Stimulated activated naive CD8-positive, alpha-beta T cell treated with anti-CD3 and anti-CD28 coated beads, Interleukin-15, Interleukin-2, amounts not matched to agents 100 ng/mL and 50 ng/mL, for 24 hours (primary cell): ENCODE results near the gene TYW3.
"Not testable (repeated sequence)": the region's sequence is repeated elsewhere in the genome, so short reads cannot be mapped to it uniquely, and the experiment has no call there.

ENCODE experiments used
- H3K27ac Mint-ChIP-seq: one replicate; pipeline ENCODE4 v1.8.0; 2021; ENCODE audit warnings: mild to moderate bottlenecking, mixed read lengths
- H3K27me3 Mint-ChIP-seq: one replicate; pipeline ENCODE4 v1.8.0; 2021; ENCODE audit warnings: mixed read lengths
- H3K36me3 Mint-ChIP-seq: one replicate; pipeline ENCODE4 v1.8.0; 2021; ENCODE audit warnings: low read depth, mixed read lengths
- H3K4me1 Mint-ChIP-seq: one replicate; pipeline ENCODE4 v1.8.0; 2021; ENCODE audit warnings: low read depth, mixed read lengths
- H3K4me3 Mint-ChIP-seq: one replicate; pipeline ENCODE4 v1.8.0; 2021; ENCODE audit warnings: mild to moderate bottlenecking, mixed read lengths
- H3K9me3 Mint-ChIP-seq: one replicate; pipeline ENCODE4 v1.8.0; 2021; ENCODE audit warnings: mixed read lengths

Gene TYW3

DNA sequence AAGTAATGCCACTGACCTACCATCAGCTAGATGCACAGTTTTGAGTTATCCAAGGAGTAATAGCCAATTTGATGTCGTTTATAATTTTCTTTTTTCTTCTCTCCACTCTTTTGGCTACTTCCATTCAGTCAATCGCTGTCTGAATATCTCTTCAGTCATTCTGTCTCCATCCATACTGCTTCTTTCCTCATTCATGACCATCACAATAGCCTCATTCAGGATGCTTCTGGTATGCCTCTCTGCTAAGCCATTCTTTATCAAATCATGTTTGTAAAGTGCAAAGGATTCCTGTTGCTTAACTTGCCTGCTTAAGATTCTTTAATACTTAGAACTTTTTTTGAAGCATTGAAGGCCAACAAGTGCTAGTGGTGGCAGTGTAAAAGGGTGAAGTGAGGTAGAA lies 20.2 kb downstream of the TYW3 start:
- Mint-ChIP-seq H3K4me1 (no peaks in the 10 kb centered on the region), H3K27ac (no peak overlapping the region), H3K9me3 (peaks cover 14% of the 10 kb centered on the region), H3K27me3 (no peaks in the 10 kb centered on the region), H3K36me3 (peaks cover 94% of the 10 kb centered on the region), H3K4me3 (no peak overlapping the region)

DNA sequence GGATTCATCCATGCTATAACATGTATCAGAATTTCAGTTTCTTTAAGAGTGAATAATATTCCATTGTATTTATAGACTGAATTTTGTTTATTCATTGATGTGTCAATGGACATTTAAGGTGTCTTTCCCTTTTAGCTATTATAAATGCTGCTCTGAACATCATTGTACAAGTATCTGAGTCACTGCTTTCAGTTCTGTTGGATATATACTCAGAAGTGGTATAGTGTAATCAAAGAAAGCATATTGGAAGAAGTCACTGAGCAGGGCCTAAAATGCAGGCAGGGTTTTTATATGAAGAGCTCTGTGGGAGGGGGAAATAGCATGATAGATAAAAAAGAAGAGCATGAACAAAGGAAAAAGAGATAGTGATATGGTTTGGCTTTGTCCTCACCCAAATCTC lies 22.5 kb downstream of the TYW3 start:
- peaks cover 14% of the 10 kb centered on the region for H3K9me3 Mint-ChIP-seq
- no peaks in the 10 kb centered on the region for H3K27me3 Mint-ChIP-seq
- peaks cover 94% of the 10 kb centered on the region for H3K36me3 Mint-ChIP-seq
- no peak overlapping the region for H3K27ac Mint-ChIP-seq
- H3K4me1 Mint-ChIP-seq: no peaks in the 10 kb centered on the region
- H3K4me3 Mint-ChIP-seq: no peak overlapping the region

DNA sequence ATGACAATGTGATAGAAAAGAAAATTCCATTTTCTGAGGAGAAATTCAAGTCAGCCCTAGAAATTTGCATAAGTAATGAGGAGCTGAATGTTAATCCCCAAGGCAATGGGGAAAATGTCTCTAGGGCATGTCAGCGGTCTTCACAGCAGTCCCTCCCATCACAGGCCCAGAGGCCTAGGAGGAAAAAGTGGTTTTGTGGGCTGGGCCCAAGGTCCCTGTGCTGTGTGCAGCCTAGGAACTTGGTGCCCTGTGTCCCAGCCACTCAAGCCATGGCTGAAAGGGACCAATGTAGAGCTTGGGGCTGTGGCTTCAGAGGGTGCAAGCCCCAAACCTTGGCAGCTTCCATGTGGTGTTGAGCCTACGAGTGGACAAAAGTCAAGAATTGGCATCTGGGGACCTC lies 23.7 kb downstream of the TYW3 start:
- not testable (repeated sequence) for H3K27me3 Mint-ChIP-seq, H3K4me1 Mint-ChIP-seq, H3K4me3 Mint-ChIP-seq, H3K27ac Mint-ChIP-seq
- peaks cover 93% of the 10 kb centered on the region for H3K36me3 Mint-ChIP-seq
- H3K9me3 Mint-ChIP-seq: peaks cover 14% of the 10 kb centered on the region

DNA sequence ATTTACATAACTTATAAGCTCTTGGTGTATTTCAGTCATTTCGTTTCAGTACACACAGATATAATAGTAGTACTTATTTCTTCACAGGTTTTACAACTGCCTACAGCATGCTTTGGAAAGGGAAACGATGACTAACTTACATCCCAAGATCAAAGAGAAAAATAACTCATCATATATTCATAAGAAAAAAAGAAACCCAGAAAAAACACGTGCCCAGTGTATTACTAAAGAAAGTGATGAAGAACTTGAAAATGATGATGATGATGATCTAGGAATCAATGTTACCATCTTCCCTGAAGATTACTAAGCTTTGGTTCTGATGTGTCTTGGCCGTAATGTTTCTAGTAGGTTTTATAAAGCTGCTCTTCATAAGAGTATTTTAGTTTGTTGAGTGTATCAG lies 30.9 kb downstream of the TYW3 start:
- Mint-ChIP-seq H3K27ac (peak overlapping the region; percentile 79), H3K4me1 (peaks cover 16% of the 10 kb centered on the region), H3K36me3 (peaks cover 56% of the 10 kb centered on the region), H3K27me3 (no peaks in the 10 kb centered on the region), H3K4me3 (no peak overlapping the region), H3K9me3 (no peaks in the 10 kb centered on the region)

DNA sequence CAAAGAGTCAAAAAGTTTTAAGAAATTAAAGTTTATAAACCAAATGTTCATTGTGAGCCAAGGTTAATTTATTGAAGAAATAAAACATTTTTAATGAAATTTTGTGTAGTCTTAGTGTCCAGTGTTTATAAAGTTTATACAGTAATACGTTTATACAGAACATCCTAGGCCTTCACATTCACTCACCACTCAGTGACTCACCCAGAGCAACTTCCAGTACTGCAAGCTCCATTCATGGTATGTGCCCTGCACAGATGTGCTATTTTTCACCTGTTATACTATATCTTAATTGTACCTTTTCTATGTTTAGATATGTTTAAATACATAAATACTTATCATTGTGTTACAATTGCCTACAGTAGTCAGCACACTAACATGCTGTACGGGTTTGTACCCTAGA lies 33.6 kb downstream of the TYW3 start:
- peaks cover 31% of the 10 kb centered on the region for H3K36me3 Mint-ChIP-seq
- no peak overlapping the region for H3K4me3 Mint-ChIP-seq
- no peak overlapping the region for H3K27ac Mint-ChIP-seq
- H3K27me3 Mint-ChIP-seq: no peaks in the 10 kb centered on the region
- H3K4me1 Mint-ChIP-seq: peaks cover 16% of the 10 kb centered on the region
- no peaks in the 10 kb centered on the region for H3K9me3 Mint-ChIP-seq

DNA sequence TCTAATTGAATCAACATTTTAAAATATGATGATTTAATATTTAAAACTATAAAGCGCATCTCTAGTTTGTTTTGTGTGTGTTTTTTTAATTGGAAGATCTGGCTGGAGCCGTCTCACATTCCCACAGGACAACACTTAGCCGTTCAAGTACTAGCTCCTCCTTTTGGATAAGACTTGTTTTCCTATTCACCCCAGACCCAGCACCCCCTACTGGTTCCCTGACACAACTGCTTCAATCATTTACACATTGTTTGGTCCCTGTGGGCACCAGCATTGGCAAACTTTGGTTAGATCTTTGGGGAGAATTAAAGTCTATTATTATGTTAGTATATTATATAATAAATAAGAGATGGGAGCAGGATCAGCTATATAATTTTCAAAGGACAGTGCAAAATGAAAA lies 34.5 kb downstream of the TYW3 start:
- Mint-ChIP-seq H3K27ac (no peak overlapping the region), H3K36me3 (peaks cover 22% of the 10 kb centered on the region), H3K4me3 (no peak overlapping the region), H3K27me3 (no peaks in the 10 kb centered on the region), H3K4me1 (peaks cover 13% of the 10 kb centered on the region), H3K9me3 (no peaks in the 10 kb centered on the region)

DNA sequence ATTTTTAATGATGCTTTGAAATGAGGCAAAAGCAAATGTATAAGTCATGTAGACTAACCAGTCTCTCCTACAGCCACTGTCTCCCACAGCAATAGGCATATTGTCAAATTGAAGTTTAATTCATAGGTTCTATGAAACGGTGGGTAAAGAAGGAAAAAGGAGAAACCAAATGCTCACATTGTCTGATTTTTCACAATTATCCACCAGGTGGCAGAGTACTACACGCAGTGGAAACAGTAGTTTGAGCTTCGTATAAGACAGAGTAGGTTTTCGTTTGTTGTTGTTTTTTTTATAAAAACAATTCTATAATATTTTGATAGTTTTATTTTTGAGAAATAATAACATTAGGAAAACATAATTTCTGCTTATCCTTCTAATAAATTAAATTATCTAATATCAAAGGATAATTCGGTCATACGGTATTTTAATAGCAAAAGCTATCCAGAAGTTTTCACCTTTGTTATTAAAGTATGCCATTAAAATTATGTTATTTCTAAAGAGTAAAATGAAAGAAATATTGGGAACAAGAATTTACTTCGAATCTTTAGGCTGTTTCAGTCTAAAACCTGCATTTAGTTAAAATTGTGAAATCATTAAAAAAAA lies 39.1 kb downstream of the TYW3 start:
- no peak overlapping the region for H3K4me3 Mint-ChIP-seq
- H3K4me1 Mint-ChIP-seq: no peaks in the 10 kb centered on the region
- no peaks in the 10 kb centered on the region for H3K9me3 Mint-ChIP-seq
- H3K27ac Mint-ChIP-seq: no peak overlapping the region
- H3K36me3 Mint-ChIP-seq: no peaks in the 10 kb centered on the region
- peaks cover 12% of the 10 kb centered on the region for H3K27me3 Mint-ChIP-seq

DNA sequence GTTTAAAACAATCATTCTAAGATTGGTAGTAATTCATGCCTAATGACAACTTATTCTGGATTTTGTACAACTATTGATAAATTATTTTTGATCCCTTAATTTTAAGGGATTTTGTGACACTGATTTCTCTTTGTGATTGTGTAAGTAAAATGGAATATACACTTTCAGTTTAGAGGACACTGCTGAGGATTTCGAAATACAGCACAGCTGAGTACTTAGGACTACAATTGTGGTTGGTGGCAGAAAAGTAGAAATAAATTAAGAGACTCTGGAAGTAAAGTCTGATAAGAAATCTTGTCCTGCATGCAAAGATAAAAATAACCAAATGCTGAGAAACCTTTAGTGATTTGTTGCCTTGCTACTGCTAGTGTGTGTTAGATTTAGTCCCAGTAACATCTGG lies 40.0 kb downstream of the TYW3 start:
- H3K9me3 Mint-ChIP-seq: no peaks in the 10 kb centered on the region
- peaks cover 15% of the 10 kb centered on the region for H3K27me3 Mint-ChIP-seq
- no peaks in the 10 kb centered on the region for H3K36me3 Mint-ChIP-seq
- no peaks in the 10 kb centered on the region for H3K4me1 Mint-ChIP-seq
- H3K4me3 Mint-ChIP-seq: no peak overlapping the region
- no peak overlapping the region for H3K27ac Mint-ChIP-seq

DNA sequence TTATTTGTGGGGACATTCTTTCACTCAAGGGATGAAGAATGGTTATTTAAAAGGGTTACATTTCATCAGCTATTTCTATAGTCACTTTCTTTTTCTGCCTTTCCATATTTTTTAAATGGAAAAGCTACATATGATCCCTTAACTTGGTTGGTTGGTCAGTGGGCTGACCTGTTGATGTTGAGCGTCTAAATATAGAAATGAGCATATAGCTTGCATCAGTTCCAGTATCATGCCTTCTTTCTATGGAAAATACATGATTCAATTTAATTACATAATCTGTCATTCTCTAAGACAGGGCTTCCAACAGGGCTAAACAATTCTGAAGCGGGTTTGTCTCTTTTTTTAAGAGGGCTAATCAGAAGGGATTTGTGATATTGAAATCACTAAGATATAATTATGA lies 40.6 kb downstream of the TYW3 start:
- H3K4me3 Mint-ChIP-seq: no peak overlapping the region
- peaks cover 21% of the 10 kb centered on the region for H3K27me3 Mint-ChIP-seq
- H3K36me3 Mint-ChIP-seq: no peaks in the 10 kb centered on the region
- H3K4me1 Mint-ChIP-seq: no peaks in the 10 kb centered on the region
- H3K27ac Mint-ChIP-seq: no peak overlapping the region
- H3K9me3 Mint-ChIP-seq: no peaks in the 10 kb centered on the region

DNA sequence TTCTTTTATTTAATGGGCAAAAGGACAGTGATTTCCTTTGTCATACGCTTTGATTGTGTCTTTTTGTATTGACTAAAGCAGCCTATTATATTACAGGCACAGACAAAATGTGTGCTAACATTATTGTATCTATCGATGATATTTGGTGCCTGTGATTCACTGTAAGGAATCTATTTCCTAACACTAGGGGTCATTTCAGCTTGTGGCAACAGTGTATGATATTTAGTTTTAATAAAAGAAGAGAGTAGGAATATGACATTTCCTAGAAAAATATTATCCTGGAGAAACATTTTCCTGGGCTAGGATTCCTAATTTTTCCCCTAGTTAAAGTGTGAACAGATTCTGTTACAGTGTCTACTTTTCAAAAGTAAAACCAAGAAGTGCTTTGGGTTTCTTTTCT lies 42.8 kb downstream of the TYW3 start:
- Mint-ChIP-seq H3K4me1 (no peaks in the 10 kb centered on the region), H3K36me3 (no peaks in the 10 kb centered on the region), H3K27ac (no peak overlapping the region), H3K9me3 (no peaks in the 10 kb centered on the region), H3K4me3 (no peak overlapping the region), H3K27me3 (peaks cover 26% of the 10 kb centered on the region)

DNA sequence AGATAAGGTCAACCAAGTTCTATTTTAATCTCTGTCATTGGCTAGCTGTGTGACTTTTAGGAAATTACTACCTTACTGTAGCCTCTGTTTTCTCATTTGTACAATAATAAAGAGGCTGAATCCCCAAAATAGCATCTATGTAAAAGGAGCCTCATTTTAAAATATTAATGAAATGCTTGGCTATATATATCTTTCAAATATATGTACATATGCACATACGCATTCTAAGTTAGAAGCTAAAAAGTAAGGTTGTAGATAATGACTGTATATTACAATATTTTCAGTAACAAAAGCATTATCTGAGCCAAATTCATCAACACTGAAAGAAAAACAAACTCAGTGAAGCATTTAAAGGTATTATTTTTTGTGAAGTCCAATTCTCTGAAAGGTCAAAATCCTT lies 44.6 kb downstream of the TYW3 start:
- Mint-ChIP-seq H3K27ac (no peak overlapping the region), H3K27me3 (peaks cover 26% of the 10 kb centered on the region), H3K36me3 (no peaks in the 10 kb centered on the region), H3K4me3 (no peak overlapping the region), H3K4me1 (no peaks in the 10 kb centered on the region), H3K9me3 (no peaks in the 10 kb centered on the region)

DNA sequence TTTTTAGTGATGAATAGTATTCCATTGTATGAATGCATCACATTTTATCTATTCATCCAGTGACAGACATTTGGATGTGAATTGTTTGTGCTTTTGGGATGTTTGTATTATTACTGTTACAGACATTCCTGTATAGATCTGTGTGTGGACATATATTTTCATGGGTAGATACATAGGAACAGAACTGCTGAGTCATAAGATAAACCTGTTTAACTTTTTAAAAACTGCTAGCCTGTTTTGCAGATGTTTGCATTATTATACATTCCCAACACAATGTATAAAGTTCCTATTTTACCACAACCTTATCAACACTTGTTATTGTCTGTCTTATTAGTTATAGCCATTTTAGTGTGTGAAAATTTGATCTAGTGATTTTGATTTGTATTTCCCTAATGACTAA lies 46.8 kb downstream of the TYW3 start:
- Mint-ChIP-seq H3K4me3 (no peak overlapping the region), H3K27ac (no peak overlapping the region), H3K4me1 (no peaks in the 10 kb centered on the region), H3K27me3 (peaks cover 18% of the 10 kb centered on the region), H3K9me3 (no peaks in the 10 kb centered on the region), H3K36me3 (no peaks in the 10 kb centered on the region)

DNA sequence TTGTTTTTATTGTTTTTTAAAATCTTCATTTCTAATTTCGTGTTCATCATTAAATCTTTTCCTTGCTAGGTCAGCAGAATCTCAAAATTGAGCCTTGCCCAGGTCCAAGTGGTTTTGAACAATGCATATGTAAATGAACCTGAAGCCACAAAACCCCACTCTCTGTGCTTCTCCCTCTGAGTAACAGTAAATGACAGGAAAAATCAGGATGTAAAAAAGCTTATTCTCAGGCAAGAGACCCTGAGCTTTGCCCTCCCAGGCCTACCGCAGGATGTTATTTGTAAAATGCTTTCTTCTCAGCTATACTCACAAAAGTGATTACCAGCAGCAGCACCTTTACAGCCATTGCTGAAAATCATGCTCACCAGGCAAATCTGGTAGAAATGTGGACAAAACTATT lies 47.6 kb downstream of the TYW3 start:
- H3K4me3 Mint-ChIP-seq: no peak overlapping the region
- no peaks in the 10 kb centered on the region for H3K36me3 Mint-ChIP-seq
- H3K4me1 Mint-ChIP-seq: no peaks in the 10 kb centered on the region
- H3K9me3 Mint-ChIP-seq: no peaks in the 10 kb centered on the region
- H3K27ac Mint-ChIP-seq: no peak overlapping the region
- H3K27me3 Mint-ChIP-seq: peaks cover 19% of the 10 kb centered on the region

DNA sequence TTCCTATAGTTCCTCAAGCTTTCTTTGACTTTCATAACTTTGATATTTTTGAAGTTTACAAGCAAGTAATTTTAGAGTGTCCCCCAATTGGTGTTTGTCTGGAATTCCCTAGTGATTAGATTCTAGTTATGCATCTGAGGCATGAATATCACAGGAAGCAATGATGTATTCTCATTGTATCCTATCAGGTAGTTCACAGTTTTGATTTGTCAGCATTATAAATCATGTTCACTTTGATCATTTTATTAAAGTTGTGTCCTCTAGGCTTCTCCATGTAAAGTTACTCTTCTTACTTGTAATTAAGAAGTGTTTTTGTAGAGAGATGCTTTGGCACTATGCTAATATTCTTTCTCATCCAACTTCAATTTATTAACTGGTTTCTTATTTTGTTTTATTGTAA lies 53.0 kb downstream of the TYW3 start:
- no peaks in the 10 kb centered on the region for H3K36me3 Mint-ChIP-seq
- peaks cover 20% of the 10 kb centered on the region for H3K27me3 Mint-ChIP-seq

DNA sequence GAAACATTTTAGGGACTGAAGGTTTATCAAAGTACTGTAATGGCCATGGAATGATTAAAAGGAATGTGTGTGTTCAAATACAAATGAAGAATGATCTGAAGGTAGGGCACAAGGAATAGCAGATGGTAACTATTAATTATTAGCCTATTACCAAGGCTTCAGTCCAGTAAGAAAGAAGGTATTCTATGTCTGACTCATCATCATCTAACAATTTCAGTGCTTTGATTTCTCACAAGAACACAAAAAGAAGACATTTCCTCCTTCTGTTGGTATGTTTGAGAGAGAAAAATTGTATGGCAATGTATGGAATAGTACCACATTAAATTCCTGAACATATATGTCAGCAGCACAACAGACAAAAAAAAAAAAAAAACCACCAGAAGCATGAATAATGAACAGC lies 57.5 kb downstream of the TYW3 start:
- H3K4me1 Mint-ChIP-seq: no peaks in the 10 kb centered on the region
- H3K4me3 Mint-ChIP-seq: no peak overlapping the region
- peaks cover 20% of the 10 kb centered on the region for H3K27me3 Mint-ChIP-seq
- H3K9me3 Mint-ChIP-seq: no peaks in the 10 kb centered on the region
- H3K27ac Mint-ChIP-seq: no peak overlapping the region
- no peaks in the 10 kb centered on the region for H3K36me3 Mint-ChIP-seq

More for the DNA sequence above, 53.0 kb downstream of the TYW3 start:
- Mint-ChIP-seq H3K9me3 (no peaks in the 10 kb centered on the region), H3K27ac (no peak overlapping the region), H3K4me1 (no peaks in the 10 kb centered on the region), H3K4me3 (no peak overlapping the region)

DNA sequence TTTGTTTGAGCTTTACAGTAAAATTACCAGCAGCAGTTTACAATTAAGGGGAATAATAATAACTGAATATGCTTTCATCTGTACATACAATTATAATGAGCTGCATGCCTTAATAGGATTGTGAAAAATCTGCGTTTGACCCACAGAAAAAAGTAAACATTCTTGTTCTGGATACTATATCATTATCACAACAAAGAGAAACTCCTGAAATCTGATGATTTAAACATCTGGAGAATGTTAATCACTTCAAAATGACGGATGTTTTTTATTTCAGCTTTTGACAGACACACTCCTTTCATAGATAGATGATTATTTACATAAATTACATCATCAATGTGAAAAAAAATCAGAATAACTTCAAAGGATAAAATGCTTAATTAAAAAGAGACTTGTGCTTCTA lies 58.5 kb downstream of the TYW3 start:
- Mint-ChIP-seq H3K36me3 (no peaks in the 10 kb centered on the region), H3K27me3 (peaks cover 18% of the 10 kb centered on the region), H3K4me1 (no peaks in the 10 kb centered on the region), H3K4me3 (no peak overlapping the region), H3K27ac (no peak overlapping the region), H3K9me3 (no peaks in the 10 kb centered on the region)
